WTC11 (cell line): ENCODE results near the gene SH3GL3. TPM values are rescaled to one million over a fixed set of nuclear protein-coding genes. Genes with fewer than 3 reads are reported as not detected.
A peak's percentile ranks its signal among the peaks of the same experiment; 100 is the strongest.

Source experiments
- ATAC-seq: fragments of 200-7000 bp; cut with Tn5 transposase; 2 replicates; pipeline ENCODE4 v1.10.0; 2021; ENCODE audit warnings: mild to moderate bottlenecking, moderate library complexity
- CTCF ChIA-PET: fragments of 300-600 bp; sonication (Branson Sonifier 250); formaldehyde crosslinking; loops from one replicate; lab custom pipeline; 2021; ENCODE audit warnings: antibody characterized with exemption; lab: Charles Lee
- POLR2A ChIA-PET: fragments of 350-600 bp; sonication (Branson Sonifier 250); formaldehyde crosslinking; loops from one replicate; lab custom pipeline; 2021; ENCODE audit warnings: antibody characterized with exemption; lab: Charles Lee
- DNase-seq: peaks from one replicate; pipeline ENCODE4 v3.0.0; 2021; ENCODE audit warnings: low spot score
- H3K27ac Mint-ChIP-seq: 2 replicates; pipeline ENCODE4 v1.8.0; 2021; ENCODE audit warnings: mixed read lengths
- H3K27me3 Mint-ChIP-seq: 2 replicates; pipeline ENCODE4 v1.8.0; 2021; ENCODE audit warnings: low read depth, mild to moderate bottlenecking, moderate library complexity, mixed read lengths
- H3K36me3 Mint-ChIP-seq: 2 replicates; pipeline ENCODE4 v1.8.0; 2021; ENCODE audit warnings: mixed read lengths
- H3K4me1 Mint-ChIP-seq: 2 replicates; pipeline ENCODE4 v1.8.0; 2022; ENCODE audit warnings: mixed read lengths
- H3K4me3 Mint-ChIP-seq: 2 replicates; pipeline ENCODE4 v1.8.0; 2021; ENCODE audit warnings: mild to moderate bottlenecking, moderate library complexity, mixed read lengths
- H3K9me3 Mint-ChIP-seq: 2 replicates; pipeline ENCODE4 v1.8.0; 2021; ENCODE audit warnings: mixed read lengths
- CREB1 ChIP-seq: sonication (generic); formaldehyde crosslinking; IDR thresholded peaks from 2 replicates; pipeline ENCODE4 v1.8.0; 2023; ENCODE audit warnings: mild to moderate bottlenecking, missing genetic modification reagents
- ESRRA ChIP-seq: sonication (generic); formaldehyde crosslinking; IDR thresholded peaks from 2 replicates; pipeline ENCODE4 v1.8.1; 2022; ENCODE audit warnings: mild to moderate bottlenecking, missing genetic modification reagents, borderline replicate concordance
- IRF2 ChIP-seq: sonication (generic); formaldehyde crosslinking; IDR thresholded peaks from 2 replicates; pipeline ENCODE4 v1.8.0; 2022; ENCODE audit warnings: low read depth, missing genetic modification reagents, borderline replicate concordance
- MXD4 ChIP-seq: fragments of 250-450 bp; sonication (Bioruptor Pico); IDR thresholded peaks from 2 replicates; pipeline ENCODE4 v1.8.0; 2021; ENCODE audit warnings: mild to moderate bottlenecking, moderate library complexity, borderline replicate concordance
- RELA ChIP-seq: sonication (generic); formaldehyde crosslinking; IDR thresholded peaks from 2 replicates; pipeline ENCODE4 v1.8.1; 2022; ENCODE audit warnings: missing genetic modification reagents, mild to moderate bottlenecking, borderline replicate concordance
- ZNF121 ChIP-seq: sonication (generic); formaldehyde crosslinking; IDR thresholded peaks from 2 replicates; pipeline ENCODE4 v1.8.0; 2023; ENCODE audit warnings: missing genetic modification reagents
- ZNF219 ChIP-seq: sonication (generic); formaldehyde crosslinking; IDR thresholded peaks from 2 replicates; pipeline ENCODE4 v1.8.0; 2023; ENCODE audit warnings: missing genetic modification reagents, mild to moderate bottlenecking, borderline replicate concordance
- ZNF263 ChIP-seq: sonication (generic); formaldehyde crosslinking; IDR thresholded peaks from 2 replicates; pipeline ENCODE4 v1.8.1; 2022; ENCODE audit warnings: low read depth, mild to moderate bottlenecking, moderate library complexity, missing genetic modification reagents
- ZNF396 ChIP-seq: fragments of 250-450 bp; sonication (Bioruptor Pico); IDR thresholded peaks from 2 replicates; pipeline ENCODE4 v1.8.0; 2021; ENCODE audit warnings: mild to moderate bottlenecking, moderate library complexity, borderline replicate concordance
- ZNF671 ChIP-seq: fragments of 250-450 bp; sonication (Bioruptor Pico); IDR thresholded peaks from 2 replicates; pipeline ENCODE4 v1.8.0; 2021; ENCODE audit warnings: mild to moderate bottlenecking
- total RNA-seq: library from RNA; stranded (reverse); gene quantifications from 3 replicates; pipeline ENCODE4 v1.2.3, GENCODE V29; 2021
- TF ChIP-seq, protein P1 (sequence below): fragments of 200-600 bp; IDR thresholded peaks from 2 replicates; pipeline ENCODE4 v1.8.0; 2022; ENCODE audit warnings: antibody characterized with exemption
- TF ChIP-seq, protein P2 (sequence below): fragments of 250-450 bp; sonication (Bioruptor Pico); IDR thresholded peaks from 2 replicates; pipeline ENCODE4 v1.9.0; 2021; ENCODE audit warnings: mild to moderate bottlenecking
- TF ChIP-seq, protein P3 (sequence below): sonication (generic); formaldehyde crosslinking; IDR thresholded peaks from 2 replicates; pipeline ENCODE4 v1.8.0; 2022; ENCODE audit warnings: mild to moderate bottlenecking, missing genetic modification reagents
- TF ChIP-seq, protein P4 (sequence below): sonication (generic); formaldehyde crosslinking; IDR thresholded peaks from 2 replicates; pipeline ENCODE4 v1.8.1; 2023; ENCODE audit warnings: mild to moderate bottlenecking, missing genetic modification reagents
- TF ChIP-seq, protein P5 (sequence below): sonication (generic); formaldehyde crosslinking; IDR thresholded peaks from 2 replicates; pipeline ENCODE4 v1.8.0; 2022; ENCODE audit warnings: mild to moderate bottlenecking, missing genetic modification reagents
- TF ChIP-seq, protein P6 (sequence below): sonication (generic); formaldehyde crosslinking; IDR thresholded peaks from 2 replicates; pipeline ENCODE4 v1.8.1; 2023; ENCODE audit warnings: mild to moderate bottlenecking, missing genetic modification reagents

The SH3GL3 gene
- total RNA-seq, 1 experiment from 2014 or later, result 9.2 TPM

DNA sequence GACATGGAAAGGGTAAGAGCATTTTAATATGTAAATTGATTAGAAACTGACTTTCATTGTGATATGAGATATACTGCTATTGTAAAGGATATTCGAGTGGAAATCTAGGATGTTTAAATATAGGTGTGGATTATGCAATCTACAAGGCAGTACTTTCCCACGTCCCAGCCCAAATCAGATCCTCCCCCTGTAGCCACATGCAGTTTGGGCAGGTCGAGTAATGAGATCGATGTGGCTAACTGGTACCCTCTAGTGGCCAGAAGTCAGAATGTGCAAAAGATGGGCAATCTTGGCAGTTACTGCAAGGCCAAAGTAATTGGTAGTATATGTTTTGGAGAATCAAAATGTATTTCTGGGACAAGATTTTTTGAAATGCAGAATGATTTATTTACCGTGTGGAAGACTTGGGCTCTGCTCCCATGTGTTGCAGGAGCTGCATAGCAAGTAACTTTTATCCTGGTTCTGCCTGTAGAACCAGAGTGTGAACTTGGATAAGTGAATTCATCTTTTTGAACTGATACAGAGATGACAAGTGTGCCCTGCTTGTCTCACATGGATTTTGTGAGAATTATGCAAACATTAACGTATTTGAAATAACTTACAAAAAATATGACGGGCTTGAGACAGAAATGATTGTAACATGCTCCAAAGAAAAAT is 112.3 kb downstream of the SH3GL3 start:
- H3K27ac Mint-ChIP-seq, result no peak overlapping the region
- H3K9me3 Mint-ChIP-seq, result peaks cover 3% of the 10 kb centered on the region; the same call in 1 of the 2 replicates
- H3K36me3 Mint-ChIP-seq, result no peaks in the 10 kb centered on the region
- ATAC-seq, result peak; percentile 90
- peak; percentile 72 for DNase-seq
- H3K27me3 Mint-ChIP-seq, result no peaks in the 10 kb centered on the region
- TF ChIP-seq, protein P1, sequence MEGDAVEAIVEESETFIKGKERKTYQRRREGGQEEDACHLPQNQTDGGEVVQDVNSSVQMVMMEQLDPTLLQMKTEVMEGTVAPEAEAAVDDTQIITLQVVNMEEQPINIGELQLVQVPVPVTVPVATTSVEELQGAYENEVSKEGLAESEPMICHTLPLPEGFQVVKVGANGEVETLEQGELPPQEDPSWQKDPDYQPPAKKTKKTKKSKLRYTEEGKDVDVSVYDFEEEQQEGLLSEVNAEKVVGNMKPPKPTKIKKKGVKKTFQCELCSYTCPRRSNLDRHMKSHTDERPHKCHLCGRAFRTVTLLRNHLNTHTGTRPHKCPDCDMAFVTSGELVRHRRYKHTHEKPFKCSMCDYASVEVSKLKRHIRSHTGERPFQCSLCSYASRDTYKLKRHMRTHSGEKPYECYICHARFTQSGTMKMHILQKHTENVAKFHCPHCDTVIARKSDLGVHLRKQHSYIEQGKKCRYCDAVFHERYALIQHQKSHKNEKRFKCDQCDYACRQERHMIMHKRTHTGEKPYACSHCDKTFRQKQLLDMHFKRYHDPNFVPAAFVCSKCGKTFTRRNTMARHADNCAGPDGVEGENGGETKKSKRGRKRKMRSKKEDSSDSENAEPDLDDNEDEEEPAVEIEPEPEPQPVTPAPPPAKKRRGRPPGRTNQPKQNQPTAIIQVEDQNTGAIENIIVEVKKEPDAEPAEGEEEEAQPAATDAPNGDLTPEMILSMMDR, result peak; percentile 70
- no peak for TF ChIP-seq ZNF671
- H3K4me1 Mint-ChIP-seq, result 0 out of 2 replicates have a peak, but pooled peaks cover 2% of the 10 kb centered on the region
- POLR2A ChIA-PET, result no interaction called here
- no peak overlapping the region for H3K4me3 Mint-ChIP-seq
- CTCF ChIA-PET, result interaction anchor here (0.6 to 7.7 kb wide), 8 partner anchors 13 to 311 kb away, joined by 3 to 83 read pairs (median 10); partner anchors contain the start of gene SH3GL3

DNA sequence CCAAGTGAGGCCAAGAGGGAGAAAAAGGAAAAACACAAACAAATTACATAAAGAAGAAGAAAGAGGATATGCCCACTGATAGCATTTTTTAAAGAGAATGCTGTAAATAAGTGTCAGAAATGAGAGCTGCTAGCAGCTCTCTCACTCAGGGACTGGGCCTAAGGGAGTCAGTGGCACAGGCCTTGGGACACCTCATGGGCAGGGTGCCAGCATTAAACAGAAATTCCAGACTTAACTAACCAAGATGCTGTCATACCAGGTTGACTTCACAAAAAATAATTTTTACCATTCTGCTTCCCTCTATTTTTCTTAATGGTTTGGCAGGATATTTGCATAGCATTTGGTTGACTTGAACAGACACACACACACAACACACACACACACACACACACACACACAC is 114.5 kb downstream of the SH3GL3 start:
- POLR2A ChIA-PET, result no interaction called here
- Mint-ChIP-seq H3K9me3 (no peaks in the 10 kb centered on the region), H3K4me1 (0 out of 2 replicates have a peak, but pooled peaks cover 2% of the 10 kb centered on the region), H3K36me3 (no peaks in the 10 kb centered on the region), H3K27me3 (no peaks in the 10 kb centered on the region), H3K27ac (no peak overlapping the region), H3K4me3 (no peak overlapping the region)
- no peak for ATAC-seq
- CTCF ChIA-PET, result interaction anchor here (0.6 to 7.7 kb wide), 7 partner anchors 10 to 313 kb away, joined by 3 to 83 read pairs (median 5); partner anchors contain the start of gene SH3GL3
- TF ChIP-seq, protein P2, sequence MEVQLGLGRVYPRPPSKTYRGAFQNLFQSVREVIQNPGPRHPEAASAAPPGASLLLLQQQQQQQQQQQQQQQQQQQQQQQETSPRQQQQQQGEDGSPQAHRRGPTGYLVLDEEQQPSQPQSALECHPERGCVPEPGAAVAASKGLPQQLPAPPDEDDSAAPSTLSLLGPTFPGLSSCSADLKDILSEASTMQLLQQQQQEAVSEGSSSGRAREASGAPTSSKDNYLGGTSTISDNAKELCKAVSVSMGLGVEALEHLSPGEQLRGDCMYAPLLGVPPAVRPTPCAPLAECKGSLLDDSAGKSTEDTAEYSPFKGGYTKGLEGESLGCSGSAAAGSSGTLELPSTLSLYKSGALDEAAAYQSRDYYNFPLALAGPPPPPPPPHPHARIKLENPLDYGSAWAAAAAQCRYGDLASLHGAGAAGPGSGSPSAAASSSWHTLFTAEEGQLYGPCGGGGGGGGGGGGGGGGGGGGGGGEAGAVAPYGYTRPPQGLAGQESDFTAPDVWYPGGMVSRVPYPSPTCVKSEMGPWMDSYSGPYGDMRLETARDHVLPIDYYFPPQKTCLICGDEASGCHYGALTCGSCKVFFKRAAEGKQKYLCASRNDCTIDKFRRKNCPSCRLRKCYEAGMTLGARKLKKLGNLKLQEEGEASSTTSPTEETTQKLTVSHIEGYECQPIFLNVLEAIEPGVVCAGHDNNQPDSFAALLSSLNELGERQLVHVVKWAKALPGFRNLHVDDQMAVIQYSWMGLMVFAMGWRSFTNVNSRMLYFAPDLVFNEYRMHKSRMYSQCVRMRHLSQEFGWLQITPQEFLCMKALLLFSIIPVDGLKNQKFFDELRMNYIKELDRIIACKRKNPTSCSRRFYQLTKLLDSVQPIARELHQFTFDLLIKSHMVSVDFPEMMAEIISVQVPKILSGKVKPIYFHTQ, result no peak
- TF ChIP-seq, protein P3, sequence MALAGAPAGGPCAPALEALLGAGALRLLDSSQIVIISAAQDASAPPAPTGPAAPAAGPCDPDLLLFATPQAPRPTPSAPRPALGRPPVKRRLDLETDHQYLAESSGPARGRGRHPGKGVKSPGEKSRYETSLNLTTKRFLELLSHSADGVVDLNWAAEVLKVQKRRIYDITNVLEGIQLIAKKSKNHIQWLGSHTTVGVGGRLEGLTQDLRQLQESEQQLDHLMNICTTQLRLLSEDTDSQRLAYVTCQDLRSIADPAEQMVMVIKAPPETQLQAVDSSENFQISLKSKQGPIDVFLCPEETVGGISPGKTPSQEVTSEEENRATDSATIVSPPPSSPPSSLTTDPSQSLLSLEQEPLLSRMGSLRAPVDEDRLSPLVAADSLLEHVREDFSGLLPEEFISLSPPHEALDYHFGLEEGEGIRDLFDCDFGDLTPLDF (CRISPR knock-in tag), result no peak
- no peak for TF ChIP-seq ZNF263 (CRISPR knock-in tag)
- TF ChIP-seq CREB1 (CRISPR knock-in tag), result no peak
- no peak for TF ChIP-seq ESRRA
- TF ChIP-seq, protein P4, sequence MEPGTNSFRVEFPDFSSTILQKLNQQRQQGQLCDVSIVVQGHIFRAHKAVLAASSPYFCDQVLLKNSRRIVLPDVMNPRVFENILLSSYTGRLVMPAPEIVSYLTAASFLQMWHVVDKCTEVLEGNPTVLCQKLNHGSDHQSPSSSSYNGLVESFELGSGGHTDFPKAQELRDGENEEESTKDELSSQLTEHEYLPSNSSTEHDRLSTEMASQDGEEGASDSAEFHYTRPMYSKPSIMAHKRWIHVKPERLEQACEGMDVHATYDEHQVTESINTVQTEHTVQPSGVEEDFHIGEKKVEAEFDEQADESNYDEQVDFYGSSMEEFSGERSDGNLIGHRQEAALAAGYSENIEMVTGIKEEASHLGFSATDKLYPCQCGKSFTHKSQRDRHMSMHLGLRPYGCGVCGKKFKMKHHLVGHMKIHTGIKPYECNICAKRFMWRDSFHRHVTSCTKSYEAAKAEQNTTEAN (CRISPR knock-in tag), result no peak
- TF ChIP-seq ZNF396 (CRISPR knock-in tag), result no peak
- TF ChIP-seq, protein P5, sequence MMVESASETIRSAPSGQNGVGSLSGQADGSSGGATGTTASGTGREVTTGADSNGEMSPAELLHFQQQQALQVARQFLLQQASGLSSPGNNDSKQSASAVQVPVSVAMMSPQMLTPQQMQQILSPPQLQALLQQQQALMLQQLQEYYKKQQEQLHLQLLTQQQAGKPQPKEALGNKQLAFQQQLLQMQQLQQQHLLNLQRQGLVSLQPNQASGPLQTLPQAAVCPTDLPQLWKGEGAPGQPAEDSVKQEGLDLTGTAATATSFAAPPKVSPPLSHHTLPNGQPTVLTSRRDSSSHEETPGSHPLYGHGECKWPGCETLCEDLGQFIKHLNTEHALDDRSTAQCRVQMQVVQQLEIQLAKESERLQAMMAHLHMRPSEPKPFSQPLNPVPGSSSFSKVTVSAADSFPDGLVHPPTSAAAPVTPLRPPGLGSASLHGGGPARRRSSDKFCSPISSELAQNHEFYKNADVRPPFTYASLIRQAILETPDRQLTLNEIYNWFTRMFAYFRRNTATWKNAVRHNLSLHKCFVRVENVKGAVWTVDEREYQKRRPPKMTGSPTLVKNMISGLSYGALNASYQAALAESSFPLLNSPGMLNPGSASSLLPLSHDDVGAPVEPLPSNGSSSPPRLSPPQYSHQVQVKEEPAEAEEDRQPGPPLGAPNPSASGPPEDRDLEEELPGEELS, result no peak
- TF ChIP-seq ZNF121 (CRISPR knock-in tag), result no peak
- no peak for TF ChIP-seq MXD4 (CRISPR knock-in tag)
- TF ChIP-seq, protein P6, sequence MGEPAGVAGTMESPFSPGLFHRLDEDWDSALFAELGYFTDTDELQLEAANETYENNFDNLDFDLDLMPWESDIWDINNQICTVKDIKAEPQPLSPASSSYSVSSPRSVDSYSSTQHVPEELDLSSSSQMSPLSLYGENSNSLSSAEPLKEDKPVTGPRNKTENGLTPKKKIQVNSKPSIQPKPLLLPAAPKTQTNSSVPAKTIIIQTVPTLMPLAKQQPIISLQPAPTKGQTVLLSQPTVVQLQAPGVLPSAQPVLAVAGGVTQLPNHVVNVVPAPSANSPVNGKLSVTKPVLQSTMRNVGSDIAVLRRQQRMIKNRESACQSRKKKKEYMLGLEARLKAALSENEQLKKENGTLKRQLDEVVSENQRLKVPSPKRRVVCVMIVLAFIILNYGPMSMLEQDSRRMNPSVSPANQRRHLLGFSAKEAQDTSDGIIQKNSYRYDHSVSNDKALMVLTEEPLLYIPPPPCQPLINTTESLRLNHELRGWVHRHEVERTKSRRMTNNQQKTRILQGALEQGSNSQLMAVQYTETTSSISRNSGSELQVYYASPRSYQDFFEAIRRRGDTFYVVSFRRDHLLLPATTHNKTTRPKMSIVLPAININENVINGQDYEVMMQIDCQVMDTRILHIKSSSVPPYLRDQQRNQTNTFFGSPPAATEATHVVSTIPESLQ (CRISPR knock-in tag), result no peak
- no peak for TF ChIP-seq IRF2 (CRISPR knock-in tag)
- no peak for TF ChIP-seq ZNF671
- no peak for TF ChIP-seq RELA (CRISPR knock-in tag)
- no peak for TF ChIP-seq ZNF219 (CRISPR knock-in tag)
- DNase-seq, result no peak
